GM13977 (cell line): ENCODE measurements around the gene VWCE.
A peak's percentile ranks its signal among the peaks of the same experiment; 100 is the strongest.

ENCODE experiments used
- DNase-seq: peaks from one replicate; pipeline ENCODE4 v3.0.0; 2012; ENCODE audit warnings: low spot score
- CTCF ChIP-seq: IDR thresholded peaks from 2 replicates; pipeline ENCODE4 v1.5.1; 2012; ENCODE audit warnings: mild to moderate bottlenecking, control low read depth; ENCODE audit not compliant: insufficient read depth; ENCODE audit errors: extremely low read depth, missing control alignments
- in situ Hi-C: fragments of 300-500 bp; cut with MboI; formaldehyde crosslinking; loops from one replicate; pipeline ENCODE4 v1.12.0; 2022; ENCODE audit warnings: low sequenced_read_pairs, low pct_unique_long_range_greater_than_20kb, mixed read lengths, inconsistent platforms; ENCODE audit not compliant: unreplicated experiment

The VWCE gene

GRCh38 chr11:61294717-61295595 lies at the start of gene VWCE:
Gene VWCE, minus strand, starts transcription at chr11:61295316. Its CDS starts 279 bp downstream, at chr11:61295037.
- TF ChIP-seq CTCF, result peak; percentile 55
- peak; percentile 96 for DNase-seq
- in situ Hi-C loops, result no loop called here

- in situ Hi-C loops, result no loop called here
- no peak for TF ChIP-seq CTCF
Measured at GRCh38 chr11:61343792-61344745, 49.0 kb upstream of the VWCE start.

GRCh38 chr11:61342207-61342803 lies 47.2 kb upstream of the VWCE start:
- no peak for TF ChIP-seq CTCF
- DNase-seq, result no peak
- in situ Hi-C loops, result no loop called here

More at GRCh38 chr11:61343792-61344745, 49.0 kb upstream of the VWCE start:
- DNase-seq, result no peak

GRCh38 chr11:61341706-61342105 lies 46.6 kb upstream of the VWCE start:
- in situ Hi-C loops, result no loop called here
- no peak for TF ChIP-seq CTCF
- DNase-seq, result no peak

GRCh38 chr11:61340979-61341378 lies 45.9 kb upstream of the VWCE start:
- no peak for TF ChIP-seq CTCF
- in situ Hi-C loops, result no loop called here

GRCh38 chr11:61339490-61339878 lies 44.4 kb upstream of the VWCE start:
- in situ Hi-C loops, result loop anchor here (10.0 kb wide), 1 partner anchor 45 kb away; no protein-coding TSS in a partner anchor
- no peak for TF ChIP-seq CTCF
- DNase-seq, result no peak

More at GRCh38 chr11:61340979-61341378, 45.9 kb upstream of the VWCE start:
- DNase-seq, result no peak
